HG02973 (cell line): ENCODE data around the gene FAM200B.
A peak's percentile ranks its signal among the peaks of the same experiment; 100 is the strongest.

ENCODE experiments used
- ATAC-seq: cut with Tn5 transposase; IDR thresholded peaks from one replicate; pipeline ENCODE4 v1.9.1; 2021; ENCODE audit warnings: moderate library complexity; ENCODE audit not compliant: unreplicated experiment

FAM200B gene

DNA sequence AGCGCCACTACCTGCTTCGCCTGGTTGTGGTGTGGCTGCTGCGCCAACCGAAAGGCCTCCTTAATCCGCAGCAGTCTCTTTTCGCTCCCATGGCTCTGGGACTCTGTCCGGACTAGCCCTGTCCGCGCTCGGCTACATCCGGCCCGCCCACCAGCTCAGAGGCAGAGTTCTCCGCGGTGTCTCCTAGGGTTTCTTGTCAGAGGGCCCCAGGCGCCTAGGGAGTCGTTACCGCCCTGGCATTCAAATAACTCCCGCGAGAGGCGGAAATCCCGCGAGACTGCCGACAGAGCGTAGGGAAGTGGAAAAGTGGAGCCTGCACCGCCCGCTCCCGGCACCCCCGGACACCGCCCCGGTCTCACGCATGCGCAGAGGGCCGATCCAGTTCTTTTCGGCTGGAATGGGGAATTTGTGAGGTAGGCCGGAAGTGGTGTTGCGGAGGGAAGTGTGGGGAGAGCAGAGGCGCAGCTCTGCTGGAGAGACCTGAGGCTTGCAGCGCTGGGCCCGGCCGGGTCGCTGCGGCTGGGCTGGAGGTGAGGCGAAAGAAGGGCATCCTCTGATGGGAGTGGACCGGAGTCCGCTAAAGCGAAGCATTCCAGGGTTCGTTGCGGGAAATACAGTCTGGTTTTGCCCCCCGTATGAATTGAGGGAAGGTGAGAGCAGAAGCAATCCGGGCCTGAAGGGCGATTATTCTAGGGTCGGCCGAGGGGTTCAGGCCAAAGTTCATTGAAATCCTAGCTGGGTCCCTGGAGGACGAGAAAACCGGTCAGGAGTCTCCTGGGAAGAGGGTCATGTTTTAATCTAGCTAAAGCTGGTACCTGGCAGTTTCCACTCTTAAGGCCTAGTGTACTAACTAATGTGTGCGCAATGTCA, at the start of gene FAM200B:
Gene FAM200B (plus strand): TSS at position 456 of the 870 bp plus-strand sequence. CDS start 5,151 bp downstream, outside the sequence.
- ATAC-seq = peak; percentile 89

DNA sequence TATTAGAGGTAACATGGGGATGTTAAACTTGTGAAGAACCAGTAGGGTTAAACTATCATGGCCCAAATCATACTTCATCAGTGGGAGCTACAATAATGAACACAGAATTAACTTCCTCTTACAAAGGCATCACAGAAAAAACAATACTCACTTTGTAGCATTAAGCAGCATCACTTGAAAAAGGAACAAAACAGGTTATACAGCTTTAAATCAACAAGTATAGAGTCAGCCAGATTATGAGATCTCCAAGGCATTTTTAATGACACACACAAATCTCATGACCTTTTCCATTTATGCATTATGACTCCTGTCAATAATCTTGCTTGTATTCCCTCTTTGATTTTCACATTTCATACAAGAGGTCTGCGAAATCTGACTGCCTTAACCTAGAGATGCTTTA, 44.8 kb upstream of the FAM200B start:
- no peak for ATAC-seq

DNA sequence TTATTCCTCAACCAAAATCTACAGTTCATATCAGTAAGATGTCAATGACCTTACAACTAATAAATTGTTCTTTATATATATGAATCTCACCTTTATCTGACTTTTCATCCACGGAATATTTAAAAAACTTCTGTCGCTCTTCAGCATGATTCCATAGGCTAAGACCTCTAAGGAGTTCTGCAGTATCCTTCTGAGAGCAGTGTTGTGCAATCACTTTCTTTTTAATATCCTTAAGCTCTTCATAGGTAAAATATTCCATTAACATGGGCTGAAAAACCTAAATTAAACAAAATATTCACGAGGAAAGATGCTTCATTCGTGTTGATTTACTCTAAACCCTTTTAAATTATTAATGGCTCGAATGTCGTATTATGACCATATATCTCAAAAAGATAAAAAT, 43.2 kb upstream of the FAM200B start:
- ATAC-seq = no peak

DNA sequence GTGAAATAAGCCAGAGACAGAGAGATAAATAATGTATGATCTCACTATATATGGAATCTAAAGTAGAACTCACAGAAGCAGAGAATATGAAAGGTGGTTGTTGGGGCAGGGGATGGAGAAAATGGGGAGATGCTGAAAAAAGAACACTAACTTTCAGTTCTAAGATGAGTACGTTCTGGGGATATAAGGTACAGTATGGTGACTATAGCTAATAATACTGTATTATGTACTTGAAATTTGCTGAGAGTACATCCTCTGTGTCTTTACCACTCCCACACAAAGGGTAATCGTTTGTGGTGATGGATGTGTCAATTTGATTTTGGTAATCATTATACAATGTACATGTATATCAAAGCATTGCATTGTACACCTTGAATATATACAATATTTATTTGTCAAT, 33.0 kb upstream of the FAM200B start:
- peak; percentile 48 for ATAC-seq

DNA sequence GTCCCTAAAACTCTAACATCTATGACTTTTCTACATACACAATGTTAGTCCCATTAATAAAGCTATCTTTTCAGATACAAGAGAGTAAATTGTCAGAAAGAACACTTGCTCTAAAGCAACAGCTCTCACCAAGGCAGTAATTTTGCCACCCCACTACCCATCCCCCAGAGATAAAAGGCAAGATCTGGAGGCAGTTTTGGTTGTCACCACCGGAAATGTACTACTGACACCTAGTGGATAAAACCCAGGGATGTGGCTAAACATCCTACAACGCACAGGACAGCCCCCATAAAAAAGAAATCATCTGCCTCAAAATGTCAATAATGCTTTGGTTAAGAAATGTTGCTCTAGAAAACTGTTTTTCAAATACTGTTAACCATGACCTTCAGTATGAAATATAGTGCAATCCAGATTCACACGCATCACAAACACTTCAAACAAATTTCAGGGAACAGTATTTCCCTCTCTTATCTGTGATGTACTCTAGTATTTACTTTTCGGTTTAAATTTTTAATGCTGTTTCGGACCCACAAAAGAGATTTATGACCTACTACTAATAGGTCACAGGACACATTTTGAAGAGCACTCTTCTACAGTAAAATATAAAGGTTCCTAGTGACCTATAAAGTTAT, 31.6 kb upstream of the FAM200B start:
- ATAC-seq = peak; percentile 44

DNA sequence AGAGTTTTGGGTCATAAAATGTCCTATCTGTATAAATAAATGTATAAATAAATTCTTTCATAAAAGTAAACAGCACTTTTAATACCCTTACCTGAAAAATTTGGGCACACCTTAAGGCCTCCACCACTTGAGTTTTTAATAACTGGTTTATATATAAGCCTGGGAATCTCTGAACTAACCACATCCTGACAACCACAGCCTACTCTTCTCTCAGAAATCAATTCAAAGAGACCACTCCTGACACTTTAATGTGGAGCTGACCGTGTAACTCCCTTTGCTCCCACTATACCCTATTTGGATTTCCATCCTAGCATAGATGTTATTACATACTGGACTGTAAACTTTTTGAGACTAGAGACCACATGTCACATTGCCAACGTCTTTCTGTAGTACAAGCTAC, 30.0 kb upstream of the FAM200B start:
- ATAC-seq = no peak

DNA sequence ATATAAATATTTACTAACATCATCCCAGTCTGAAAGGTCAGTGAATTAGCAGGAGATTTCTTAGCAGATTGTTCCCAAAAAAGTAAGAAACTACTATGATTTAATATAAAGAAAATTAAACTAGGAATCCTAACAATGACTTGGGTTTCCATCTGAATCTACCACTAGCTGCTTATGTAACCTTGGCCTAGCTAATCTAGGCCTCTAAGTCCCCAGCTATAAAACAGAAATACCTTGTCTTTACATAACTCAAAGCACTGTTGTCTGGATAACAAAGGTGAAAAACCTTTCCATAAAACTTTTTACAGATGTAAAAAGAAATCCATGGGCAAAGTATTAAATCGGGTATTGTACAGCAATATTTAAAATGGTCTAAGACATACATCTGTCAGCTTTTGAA, 29.4 kb upstream of the FAM200B start:
- ATAC-seq = no peak

DNA sequence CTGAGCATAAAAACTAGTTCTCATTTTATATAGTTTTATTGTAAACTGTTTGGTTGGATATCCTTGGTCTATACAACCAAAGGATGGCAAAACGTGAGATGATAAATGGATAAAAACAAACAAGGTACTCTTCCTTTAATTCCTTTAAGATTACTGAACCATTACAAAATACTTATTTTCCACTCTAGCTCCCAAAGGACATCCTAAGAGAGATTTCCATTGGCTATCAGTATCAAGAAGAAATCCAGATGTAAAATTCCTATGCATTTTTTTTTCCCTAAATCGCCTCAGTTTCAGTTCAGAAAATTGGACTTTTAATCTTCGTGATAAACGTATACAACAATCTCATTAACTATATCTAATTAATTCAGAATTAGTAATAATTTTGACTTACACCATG, 28.8 kb upstream of the FAM200B start:
- ATAC-seq = no peak

DNA sequence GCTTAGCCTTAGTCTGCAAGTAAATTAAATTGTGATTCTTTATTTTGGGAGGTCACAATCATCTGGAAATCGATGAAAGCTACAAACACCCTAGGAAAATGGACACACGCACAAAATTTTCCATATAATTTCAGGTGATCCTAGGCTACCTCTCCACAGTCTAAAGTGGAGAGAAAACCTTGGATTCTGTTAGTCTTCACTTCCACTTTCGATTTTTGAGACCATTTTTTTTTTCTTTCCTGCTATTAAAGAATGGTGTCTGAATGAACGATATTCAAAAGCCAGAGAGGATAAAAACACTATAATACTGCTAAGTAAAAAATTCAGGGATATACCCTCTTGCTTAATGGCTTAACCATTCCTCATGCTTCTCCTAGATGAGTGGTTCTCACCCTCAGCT, 28.2 kb upstream of the FAM200B start:
- ATAC-seq = no peak

DNA sequence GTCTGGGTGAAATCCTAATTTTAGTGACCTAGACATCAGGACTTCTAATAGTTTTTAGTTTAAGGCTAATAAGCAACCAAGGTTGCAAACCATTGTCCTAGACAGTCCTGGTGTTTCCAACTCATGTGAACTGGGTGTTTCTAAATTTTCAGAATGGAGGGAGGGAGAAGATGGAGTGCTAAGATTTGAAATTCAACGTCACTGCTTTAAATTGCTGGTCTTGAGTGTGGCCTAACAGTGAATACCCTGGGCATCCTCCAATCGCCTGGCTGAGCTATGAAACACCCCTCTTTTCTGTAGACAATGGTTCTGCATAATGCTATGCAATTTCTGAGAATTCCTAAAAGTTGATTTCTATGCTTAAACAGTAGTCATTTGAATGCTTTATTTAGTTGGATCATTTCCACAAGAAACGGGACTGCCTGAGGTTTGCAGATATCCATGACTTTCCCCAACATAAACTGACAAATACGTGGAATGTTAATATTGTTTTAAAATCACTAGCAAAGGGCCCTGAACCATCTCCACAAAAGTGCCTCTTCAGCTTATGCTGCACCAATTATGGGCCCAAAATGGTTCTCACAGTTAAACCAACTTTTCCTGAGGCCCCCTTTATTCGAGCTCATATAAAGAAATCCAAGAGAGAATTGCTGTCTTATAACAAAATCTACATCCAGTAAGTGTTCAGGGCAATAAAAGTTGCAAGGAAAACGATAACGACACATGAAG, 27.6 kb upstream of the FAM200B start:
- ATAC-seq = peak; percentile 30

DNA sequence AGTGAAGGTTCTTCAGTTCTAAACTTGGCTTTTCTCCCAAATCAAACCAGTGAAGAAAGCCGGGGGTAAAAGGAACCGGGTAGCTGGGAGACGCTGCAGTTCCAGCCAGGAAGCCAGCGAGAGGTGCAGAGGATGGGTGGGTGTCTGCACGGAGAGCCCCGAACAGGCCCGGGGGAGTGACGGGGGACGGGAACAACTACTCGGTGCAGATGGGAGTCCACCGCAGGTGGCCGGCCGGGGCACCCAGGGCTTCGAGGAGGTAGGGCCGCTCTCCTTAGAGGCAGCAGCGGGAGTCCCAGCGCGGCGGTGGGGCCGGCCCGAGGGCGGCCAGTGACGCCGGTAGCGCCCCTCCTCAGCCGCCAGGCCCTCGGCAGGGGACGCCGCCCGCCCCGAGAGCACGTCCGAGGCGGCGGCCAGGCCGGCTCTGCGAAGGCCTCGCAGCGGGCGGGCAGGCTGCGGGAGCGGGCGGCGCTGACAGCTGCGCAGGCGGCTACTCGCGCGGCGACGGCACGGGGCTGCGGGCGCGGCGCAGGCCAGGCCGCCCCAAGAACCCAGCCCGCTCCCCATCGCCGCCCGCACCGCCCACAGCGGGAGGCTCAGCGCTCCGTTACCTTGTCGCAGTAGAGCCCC, 26.9 kb upstream of the FAM200B start:
- peak; percentile 45 for ATAC-seq

DNA sequence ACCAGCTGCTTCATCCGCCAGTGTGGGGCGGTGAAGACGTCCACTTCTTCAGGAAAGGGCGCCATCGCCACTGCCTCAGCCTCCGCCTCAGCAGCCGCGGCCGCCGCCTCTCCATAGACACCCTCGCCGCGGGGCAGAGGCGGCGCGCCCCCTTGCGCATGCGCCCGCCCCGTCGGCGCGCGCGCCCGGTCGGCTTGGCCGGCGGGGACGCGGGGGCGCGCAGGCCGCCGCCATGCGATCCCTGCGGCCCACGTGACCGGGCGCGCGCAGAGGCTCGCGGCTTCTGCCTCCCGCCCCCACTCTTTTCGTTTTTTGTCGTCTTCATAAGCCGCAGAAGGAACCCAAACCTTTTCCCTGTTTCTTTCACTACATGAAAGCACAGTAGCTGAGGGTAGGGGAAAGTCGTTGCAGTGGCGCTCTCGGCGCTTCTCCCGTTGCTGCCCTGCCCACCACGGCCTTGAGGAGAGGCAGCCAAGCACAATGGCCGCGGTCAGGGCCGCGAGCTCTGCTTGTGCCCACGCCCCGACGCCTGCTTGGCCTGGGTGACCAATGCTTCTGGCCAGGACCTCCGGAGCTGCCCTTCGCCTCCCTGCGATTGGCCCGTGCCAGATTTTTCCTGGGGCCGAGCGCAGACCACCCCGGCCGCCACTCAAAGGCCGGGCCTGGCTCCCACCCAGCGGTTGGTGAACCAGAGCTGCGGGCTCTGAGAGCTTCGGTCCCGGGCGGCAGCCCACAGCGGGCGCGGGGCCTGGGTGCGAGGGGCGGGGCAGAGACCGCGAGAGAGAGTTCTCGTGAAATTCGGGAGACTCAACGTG, 26.2 kb upstream of the FAM200B start, which contains the start of gene FBXL5:
Gene FBXL5 (minus strand): TSS at position 135 of the 815 bp plus-strand sequence. CDS start 70 bp downstream, at position 65.
- ATAC-seq = peak; percentile 60

DNA sequence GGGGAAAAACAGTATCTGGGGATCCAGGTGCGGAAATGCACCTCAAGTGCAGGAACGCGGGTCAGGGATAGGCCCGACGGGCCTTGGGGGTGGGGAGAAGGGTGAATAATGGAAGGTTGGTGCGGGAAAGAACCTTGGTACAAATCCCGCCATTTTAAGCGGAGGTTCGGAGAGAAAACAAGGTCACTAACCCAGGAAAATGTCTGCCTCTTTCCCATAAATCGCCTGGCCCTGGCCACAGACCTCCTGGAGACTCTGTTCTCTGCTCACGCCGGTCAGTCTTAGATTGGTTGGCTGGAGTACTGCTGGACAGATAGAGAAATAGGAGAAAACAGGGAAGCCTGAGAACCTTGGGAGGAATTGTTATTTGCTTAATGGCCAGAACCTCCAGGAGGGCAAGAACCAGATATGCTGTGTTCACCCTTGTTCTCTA, 25.6 kb upstream of the FAM200B start:
- no peak for ATAC-seq

DNA sequence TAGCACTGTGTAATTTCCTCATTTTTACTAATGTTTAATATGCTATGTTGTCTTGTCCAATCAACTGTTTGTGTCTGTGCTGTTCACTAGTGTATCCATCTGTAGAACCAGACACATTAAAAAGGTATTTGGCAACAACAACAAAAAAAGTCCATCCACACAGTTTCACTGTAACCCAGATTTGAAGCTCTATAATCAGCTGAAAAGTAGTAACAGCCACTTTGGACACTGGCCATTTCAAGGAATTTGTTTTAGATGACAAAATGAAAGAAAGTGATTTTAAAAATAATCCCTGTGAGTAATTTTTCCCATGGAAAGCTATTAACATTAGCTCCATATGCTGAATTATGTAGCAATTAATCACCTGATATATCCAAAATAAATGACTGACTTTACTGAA, 24.3 kb upstream of the FAM200B start:
- no peak for ATAC-seq

DNA sequence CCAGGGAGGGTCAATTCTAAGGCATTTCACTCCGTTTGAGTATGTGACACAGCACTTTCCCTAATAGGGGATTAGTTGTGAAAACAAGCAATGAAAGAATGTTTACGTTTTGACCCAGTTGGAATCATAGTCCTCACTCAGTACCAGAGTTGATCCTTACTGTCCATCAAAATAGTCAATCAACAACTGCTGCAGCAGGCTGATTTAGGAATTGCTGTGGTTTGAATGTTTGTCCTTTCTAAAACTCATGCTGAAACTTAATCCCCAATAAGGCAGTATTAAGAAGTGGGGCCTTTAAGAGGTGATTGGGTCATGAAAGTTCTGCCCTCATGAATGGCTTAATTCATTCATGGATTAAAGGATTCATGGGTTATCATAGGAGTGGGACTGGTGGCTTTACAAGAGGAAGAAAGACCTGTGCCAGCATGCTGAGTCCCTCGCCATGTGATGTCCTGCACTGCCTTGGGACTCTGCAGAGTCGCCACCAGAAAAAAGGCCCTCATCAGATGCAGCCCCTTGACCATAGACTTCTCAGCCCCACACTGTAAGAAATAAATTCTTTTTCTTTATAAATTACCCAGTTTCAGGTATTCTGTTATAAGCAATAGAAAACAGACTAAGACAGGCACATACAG, 23.4 kb upstream of the FAM200B start:
- no peak for ATAC-seq

DNA sequence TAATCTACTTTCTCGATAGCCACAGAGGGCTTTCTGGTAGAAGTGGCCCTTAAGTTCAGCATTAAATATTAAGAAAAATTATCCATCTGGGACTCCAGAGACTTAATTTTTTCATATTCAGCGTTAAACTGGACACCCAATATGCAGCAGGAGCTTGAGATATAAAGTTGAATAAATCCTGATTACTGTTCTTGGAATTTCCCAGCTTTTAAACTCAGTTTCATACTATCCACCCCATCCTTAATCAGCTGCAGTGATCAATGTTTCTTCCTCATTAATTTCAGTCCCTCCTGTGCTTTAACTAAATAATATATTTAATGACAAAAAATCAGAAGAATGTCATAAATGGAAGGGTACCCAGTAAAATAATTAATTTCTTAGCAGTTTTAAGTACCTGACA, 22.8 kb upstream of the FAM200B start:
- no peak for ATAC-seq

DNA sequence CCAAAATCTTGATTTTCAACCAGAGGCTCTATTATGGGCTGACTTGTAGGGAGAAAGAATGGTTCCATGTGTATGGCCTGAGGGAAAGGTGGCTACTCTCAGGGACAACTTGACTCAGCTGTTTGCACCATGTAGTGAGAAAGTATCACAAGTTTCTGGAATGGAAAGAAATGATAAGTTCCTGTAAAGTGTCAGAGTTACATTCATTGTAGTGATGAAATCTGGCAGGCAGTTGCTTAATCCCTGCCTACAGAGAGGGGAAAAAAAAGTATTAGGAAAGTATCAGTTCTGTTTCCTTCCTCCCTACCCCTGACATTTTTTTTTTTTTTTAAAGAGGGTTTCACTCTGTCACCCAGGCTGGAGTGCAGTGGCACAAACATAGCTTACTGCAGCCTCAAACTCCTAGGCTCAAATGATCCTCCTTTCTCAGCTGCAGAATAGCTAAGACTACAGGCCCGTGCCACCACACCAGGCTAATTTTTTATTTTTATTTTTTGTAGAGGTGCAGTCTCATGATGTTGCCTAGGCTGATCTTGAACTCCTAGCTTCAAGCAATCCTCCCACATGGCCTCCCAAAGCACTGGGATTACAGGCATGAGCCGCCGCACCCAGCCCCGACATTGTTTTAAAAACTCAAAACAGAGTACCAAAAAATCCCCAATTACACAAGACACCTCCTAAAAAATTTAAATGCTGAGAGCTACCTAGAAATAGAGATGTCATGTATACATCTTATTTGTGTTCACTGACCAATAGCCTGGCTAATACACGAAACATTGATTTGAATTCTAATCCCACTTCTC, 21.7 kb upstream of the FAM200B start:
- no peak for ATAC-seq

DNA sequence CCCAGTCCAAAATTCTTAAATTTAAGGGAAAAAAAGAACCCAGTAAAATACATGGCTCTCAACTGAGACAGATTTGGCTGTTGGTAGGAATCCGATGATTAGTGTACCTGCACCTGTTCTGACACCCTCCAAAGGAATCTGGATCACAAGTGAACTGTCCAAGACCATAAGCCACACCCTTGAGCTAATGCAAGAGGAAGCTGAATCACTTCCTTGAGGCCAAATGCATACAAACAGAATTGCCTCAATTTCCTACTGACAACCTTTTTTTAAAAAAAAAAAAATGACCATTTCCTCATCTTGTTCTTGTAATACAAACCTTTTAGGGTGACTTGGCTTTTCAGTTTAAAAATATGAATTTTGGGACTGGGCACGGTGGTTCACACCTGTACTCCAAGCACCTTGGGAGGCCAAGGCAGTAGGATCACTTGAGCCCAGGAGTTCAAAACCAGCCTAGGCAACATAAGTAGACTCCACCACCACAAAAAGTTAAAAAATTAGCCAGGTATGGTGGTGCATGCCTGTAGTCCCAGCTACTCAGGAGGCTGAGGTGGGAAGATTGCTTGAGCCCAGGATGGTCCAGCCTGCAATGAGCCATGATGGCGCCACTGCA, 15.8 kb upstream of the FAM200B start:
- ATAC-seq = no peak

DNA sequence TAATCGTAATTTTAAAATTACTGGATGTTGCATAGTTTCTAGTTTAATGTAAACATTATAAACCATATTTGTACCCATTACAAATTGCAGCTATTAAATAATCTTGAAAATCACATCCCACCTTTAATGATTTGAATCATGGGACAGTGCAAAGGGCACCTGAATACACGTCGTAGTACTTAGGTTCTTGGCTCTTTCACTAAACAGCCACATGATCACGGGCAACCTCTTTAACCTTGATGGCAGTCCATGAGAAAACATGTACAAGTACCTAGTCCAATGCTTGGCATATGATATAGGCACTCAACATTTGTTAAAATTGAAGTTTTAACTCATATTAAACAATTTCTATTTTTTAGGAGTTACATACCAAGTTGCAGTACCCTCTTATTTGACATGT, 14.6 kb upstream of the FAM200B start:
- no peak for ATAC-seq
